Measurements from ENCODE around the gene ZBTB7B. TPM values are rescaled to one million over a fixed set of nuclear protein-coding genes. Genes with fewer than 3 reads are reported as not detected.

Gene ZBTB7B
- total RNA-seq, 1 donor from 2014 or later = 53.3 TPM

- ATAC-seq = no peak
- no peak for DNase-seq (ENCODE audit: missing footprints)
- intact Hi-C loops (cut with DNase I) = loop anchor here (5.0 kb wide), 1 partner anchor 98 kb away; the partner anchor contains the start of gene PYGO2
These were observed 58.1 kb downstream of the ZBTB7B start for GRCh38 chr1:155060736-155061135.

- ATAC-seq (peak; percentile 53), DNase-seq (ENCODE audit: missing footprints) (peak; percentile 92)
- intact Hi-C loops (cut with DNase I) = loop anchor here (2.0 to 5.0 kb wide), 3 partner anchors 23 to 503 kb away; partner anchors contain the start of genes PYGO2 and UBE2Q1
These were observed 59.0 kb downstream of the ZBTB7B start for GRCh38 chr1:155061381-155062150.

DNA sequence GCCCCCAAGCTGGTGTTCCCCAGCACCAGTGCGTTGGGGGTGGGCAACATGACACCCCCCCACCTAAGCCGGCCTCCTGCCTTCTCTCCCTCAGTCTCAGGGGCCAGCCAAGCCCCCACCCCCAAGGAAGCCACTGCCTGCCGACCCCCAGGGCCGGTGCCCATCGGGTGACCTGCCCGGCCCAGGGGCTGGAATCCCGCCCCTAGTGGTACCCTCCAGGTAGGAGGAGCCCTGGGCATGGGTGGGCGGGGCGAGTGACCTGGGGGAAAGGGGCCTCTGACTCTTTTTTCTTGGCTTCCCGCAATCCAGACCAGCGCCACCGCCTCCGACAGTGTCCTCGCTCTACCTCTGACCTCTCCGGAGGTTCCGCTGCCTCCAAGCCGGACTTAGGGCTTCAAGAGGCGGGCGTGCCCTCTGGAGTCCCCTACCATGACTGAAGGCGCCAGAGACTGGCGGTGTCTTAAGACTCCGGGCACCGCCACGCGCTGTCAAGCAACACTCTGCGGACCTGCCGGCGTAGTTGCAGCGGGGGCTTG is 59.6 kb downstream of the ZBTB7B start:
- no peak for DNase-seq (ENCODE audit: missing footprints)
- intact Hi-C loops (cut with DNase I) = loop anchor here (2.0 to 5.0 kb wide), 3 partner anchors 23 to 503 kb away; partner anchors contain the start of genes PYGO2 and UBE2Q1
- peak; percentile 1 for ATAC-seq

DNA sequence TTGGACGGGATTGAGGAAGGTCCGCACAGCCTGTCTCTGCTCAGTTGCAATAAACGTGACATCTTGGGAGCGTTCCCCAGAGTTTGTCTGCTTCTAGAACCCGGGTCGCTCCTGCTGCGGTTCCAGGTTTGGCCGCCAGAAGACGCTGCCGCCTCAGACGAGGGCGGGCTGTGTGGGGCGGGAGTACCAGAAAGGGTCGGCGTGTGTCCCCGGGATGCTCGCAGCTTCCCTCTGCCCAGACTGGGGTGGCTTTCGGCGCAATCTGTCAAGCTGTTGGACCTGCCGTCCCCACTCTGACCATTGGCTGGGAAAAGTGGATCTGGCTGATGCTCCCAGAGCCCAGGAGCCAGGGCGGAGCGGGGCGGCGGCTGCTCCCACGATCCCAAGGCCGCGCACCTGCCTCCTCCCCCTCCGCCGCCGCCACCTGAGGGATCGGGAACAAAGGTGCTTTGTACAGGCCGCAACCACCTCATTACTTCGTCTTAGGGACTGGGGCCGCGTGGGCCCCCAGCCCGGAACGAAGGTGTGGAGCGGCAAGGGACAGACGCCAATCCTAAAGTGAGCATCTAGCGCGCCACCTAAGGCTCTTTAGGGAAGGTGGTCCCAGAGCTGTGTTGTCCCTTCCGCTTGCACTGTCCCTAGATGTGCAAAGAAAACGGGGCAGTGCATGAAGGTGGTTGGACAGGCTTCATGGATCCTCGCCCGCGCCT is 60.3 kb downstream of the ZBTB7B start:
- intact Hi-C loops (cut with DNase I) = loop anchor here (2.0 to 5.0 kb wide), 3 partner anchors 22 to 504 kb away; partner anchors contain the start of genes PYGO2 and UBE2Q1
- DNase-seq (ENCODE audit: missing footprints) (peak; percentile 78), ATAC-seq (peak; percentile 52)

DNA sequence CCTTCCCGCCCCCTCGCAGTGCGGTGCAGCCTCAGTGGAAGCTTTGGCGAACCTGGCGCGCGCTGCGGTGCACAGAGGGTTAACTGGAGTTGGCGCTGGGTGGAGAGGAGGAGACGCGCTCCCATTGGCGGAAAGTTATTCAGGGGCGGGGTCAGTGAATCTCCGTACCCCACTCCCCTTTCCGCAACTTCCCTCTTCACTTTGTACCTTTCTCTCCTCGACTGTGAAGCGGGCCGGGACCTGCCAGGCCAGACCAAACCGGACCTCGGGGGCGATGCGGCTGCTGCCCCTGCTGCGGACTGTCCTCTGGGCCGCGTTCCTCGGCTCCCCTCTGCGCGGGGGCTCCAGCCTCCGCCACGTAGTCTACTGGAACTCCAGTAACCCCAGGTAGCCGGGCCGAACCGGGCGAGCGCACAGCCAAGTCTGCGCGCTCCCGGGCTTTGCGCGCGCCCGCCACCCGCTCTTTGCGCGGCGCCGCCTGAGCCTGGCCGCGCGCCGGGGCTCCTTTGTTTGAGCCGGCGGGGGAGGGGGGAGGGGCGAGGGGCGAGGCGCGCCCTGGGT is 61.0 kb downstream of the ZBTB7B start, which contains the start of gene EFNA4:
Gene EFNA4, plus strand, starts transcription at position 191 of the 561 bp plus-strand sequence. Its CDS starts 84 bp downstream, at position 275.
- ATAC-seq (peak; percentile 92), DNase-seq (ENCODE audit: missing footprints) (peak; percentile 89)
- intact Hi-C loops (cut with DNase I) = loop anchor here (2.0 to 5.0 kb wide), 3 partner anchors 21 to 505 kb away; partner anchors contain the start of genes PYGO2 and UBE2Q1

GRCh38 chr1:155064111-155064831 is 61.7 kb downstream of the ZBTB7B start:
- ATAC-seq (peak; percentile 2), DNase-seq (ENCODE audit: missing footprints) (peak; percentile 68)
- intact Hi-C loops (cut with DNase I) = loop anchor here (5.0 kb wide), 1 partner anchor 102 kb away; the partner anchor contains the start of gene PYGO2

GRCh38 chr1:155064832-155065429 is 62.3 kb downstream of the ZBTB7B start:
- no peak for ATAC-seq
- DNase-seq (ENCODE audit: missing footprints) = peak; percentile 35
- intact Hi-C loops (cut with DNase I) = loop anchor here (5.0 kb wide), 1 partner anchor 103 kb away; the partner anchor contains the start of gene PYGO2

DNA sequence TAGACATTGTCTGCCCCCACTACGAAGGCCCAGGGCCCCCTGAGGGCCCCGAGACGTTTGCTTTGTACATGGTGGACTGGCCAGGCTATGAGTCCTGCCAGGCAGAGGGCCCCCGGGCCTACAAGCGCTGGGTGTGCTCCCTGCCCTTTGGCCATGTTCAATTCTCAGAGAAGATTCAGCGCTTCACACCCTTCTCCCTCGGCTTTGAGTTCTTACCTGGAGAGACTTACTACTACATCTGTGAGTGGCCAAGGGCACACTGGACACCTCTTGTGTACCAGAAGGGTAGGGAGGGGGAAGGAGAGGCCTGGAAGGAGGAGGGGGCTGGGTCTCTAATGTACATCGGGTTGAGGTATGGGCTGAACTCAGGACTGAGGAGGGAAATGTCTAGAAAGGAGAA is 64.2 kb downstream of the ZBTB7B start:
- intact Hi-C loops (cut with DNase I) = no loop called here
- no peak for DNase-seq (ENCODE audit: missing footprints)

More for the DNA sequence above, 64.2 kb downstream of the ZBTB7B start:
- no peak for ATAC-seq

Small RNA genes within 50 kb of the gene (microRNA-seq; reads per million reads assigned to microRNA genes)
- not detected for gene MIR4258

Other genes starting within 250 kb of the ZBTB7B start
- 3.4 TPM for gene KCNN3, start 132.5 kb upstream of the ZBTB7B start, total RNA-seq
- gene PMVK, start 66.1 kb upstream of the ZBTB7B start, total RNA-seq = 71.1 TPM
- gene PBXIP1, start 46.7 kb upstream of the ZBTB7B start, total RNA-seq = 55.9 TPM
- gene PYGO2, start 41.0 kb upstream of the ZBTB7B start, total RNA-seq = 16.0 TPM
- gene SHC1, start 32.1 kb upstream of the ZBTB7B start, total RNA-seq = 60.4 TPM
- 22.2 TPM for gene CKS1B, start 28.1 kb upstream of the ZBTB7B start, total RNA-seq
- gene FLAD1, start 19.5 kb upstream of the ZBTB7B start, total RNA-seq = 30.8 TPM
- not detected for gene LENEP, start 9.2 kb upstream of the ZBTB7B start, total RNA-seq
- gene DCST2, start 31.0 kb downstream of the ZBTB7B start, total RNA-seq = 0.35 TPM
- not detected for gene DCST1, start 31.0 kb downstream of the ZBTB7B start, total RNA-seq
- 101 TPM for gene ADAM15, start 48.5 kb downstream of the ZBTB7B start, total RNA-seq
- 2.1 TPM for gene EFNA4, start 60.9 kb downstream of the ZBTB7B start, total RNA-seq
- 1.1 TPM for gene EFNA3, start 76.0 kb downstream of the ZBTB7B start, total RNA-seq
- gene EFNA1, start 125.1 kb downstream of the ZBTB7B start, total RNA-seq = 43.9 TPM
- gene SLC50A1, start 133.1 kb downstream of the ZBTB7B start, total RNA-seq = 9.3 TPM
- 55.7 TPM for gene DPM3, start 137.7 kb downstream of the ZBTB7B start, total RNA-seq
- 118 TPM for gene KRTCAP2, start 170.5 kb downstream of the ZBTB7B start, total RNA-seq
- 0.16 TPM for gene TRIM46, start 171.0 kb downstream of the ZBTB7B start, total RNA-seq
- 5.7 TPM for gene THBS3, start 205.1 kb downstream of the ZBTB7B start, total RNA-seq
- 16.5 TPM for gene MTX1, start 205.9 kb downstream of the ZBTB7B start, total RNA-seq

Measured in Right ventricle myocardium inferior (tissue), 1 donor.